MM.1S (cell line): ENCODE data around the gene LRAT.

Experiments used
- DNase-seq: peaks from one replicate; pipeline ENCODE4 v3.0.0-alpha.2; 2015
- H2AFZ ChIP-seq: fragments of 300-600 bp; sonication (generic); 2 replicates; pipeline ENCODE4 v1.6.0; 2016; ENCODE audit warnings: antibody characterized with exemption, low read length
- H3F3A ChIP-seq: fragments of 300-600 bp; sonication (generic); 2 replicates; pipeline ENCODE4 v1.6.1; 2016; ENCODE audit warnings: mild to moderate bottlenecking, antibody characterized with exemption, low read length, moderate library complexity, mixed read lengths; ENCODE audit not compliant: insufficient read depth
- H3K27ac ChIP-seq: fragments of 300-600 bp; sonication (generic); 2 replicates; pipeline ENCODE4 v1.5.1; 2016; ENCODE audit warnings: mild to moderate bottlenecking, low read length
- H3K27me3 ChIP-seq: fragments of 300-600 bp; sonication (generic); replicated peaks from 2 replicates; pipeline ENCODE4 v1.6.0; 2016; ENCODE audit warnings: low read length; ENCODE audit not compliant: insufficient read depth
- H3K36me3 ChIP-seq: fragments of 300-600 bp; sonication (generic); replicated peaks from 2 replicates; pipeline ENCODE4 v1.6.1; 2016; ENCODE audit warnings: mild to moderate bottlenecking, low read length, mixed read lengths; ENCODE audit not compliant: insufficient read depth
- H3K4me1 ChIP-seq: fragments of 300-600 bp; sonication (generic); 2 replicates; pipeline ENCODE4 v1.6.1; 2016; ENCODE audit warnings: low read length, mixed read lengths
- H3K4me2 ChIP-seq: fragments of 300-600 bp; sonication (generic); 2 replicates; pipeline ENCODE4 v1.6.0; 2016; ENCODE audit warnings: low read depth, low read length
- H3K4me3 ChIP-seq: fragments of 300-600 bp; sonication (generic); 2 replicates; pipeline ENCODE4 v1.5.1; 2016; ENCODE audit warnings: low read length, mixed read lengths
- H3K79me2 ChIP-seq: fragments of 300-600 bp; sonication (generic); 2 replicates; pipeline ENCODE4 v1.6.1; 2016; ENCODE audit warnings: mixed run types, low read length, mixed read lengths
- H3K9ac ChIP-seq: fragments of 300-600 bp; sonication (generic); 2 replicates; pipeline ENCODE4 v1.6.1; 2016; ENCODE audit warnings: low read length, mixed read lengths
- H3K9me2 ChIP-seq: fragments of 300-600 bp; sonication (generic); replicated peaks from 2 replicates; pipeline ENCODE4 v1.6.1; 2016; ENCODE audit warnings: mild to moderate bottlenecking, low read length, mixed read lengths; ENCODE audit not compliant: insufficient read depth
- H3K9me3 ChIP-seq: fragments of 300-600 bp; sonication (generic); replicated peaks from 2 replicates; pipeline ENCODE4 v1.6.1; 2016; ENCODE audit warnings: mild to moderate bottlenecking, low read length, mixed read lengths; ENCODE audit not compliant: insufficient read depth
- H4K20me1 ChIP-seq: fragments of 300-600 bp; sonication (generic); 2 replicates; pipeline ENCODE4 v1.6.1; 2016; ENCODE audit warnings: mild to moderate bottlenecking, low read length, moderate library complexity, mixed read lengths; ENCODE audit not compliant: insufficient read depth
- EZH2 ChIP-seq: fragments of 300-600 bp; sonication (generic); optimal IDR thresholded peaks from 2 replicates; pipeline ENCODE3; 2017; ENCODE audit warnings: low read depth, mild to moderate bottlenecking, antibody characterized with exemption, low read length, mixed read lengths
- EZH2phosphoT487 ChIP-seq: fragments of 300-600 bp; sonication (generic); IDR thresholded peaks from 2 replicates; pipeline ENCODE4 v1.6.1; 2018; ENCODE audit warnings: antibody characterized with exemption, low read length
- TF ChIP-seq, protein P1 (sequence below): fragments of 300-600 bp; sonication (generic); IDR thresholded peaks from 2 replicates; pipeline ENCODE4 v1.5.1; 2016; ENCODE audit warnings: antibody characterized with exemption, low read length, mixed read lengths

Gene LRAT

GRCh38 chr4:154743683-154744340, at the start of gene LRAT:
Gene LRAT, plus strand, starts transcription at chr4:154744000. Its CDS starts 327 bp downstream, at chr4:154744327.
- Histone ChIP-seq H3K36me3 (no peaks in the 10 kb centered on the region), H3K4me1 (no peaks in the 10 kb centered on the region), H3K27me3 (no peaks in the 10 kb centered on the region), H4K20me1 (no peaks in the 10 kb centered on the region), H3F3A (no peaks in the 10 kb centered on the region), H3K4me2 (no peak within 1 kb of the TSS), H3K79me2 (no peaks in the 10 kb centered on the region), H3K9me2 (no peaks in the 10 kb centered on the region), H3K9ac (no peak within 1 kb of the TSS), H3K9me3 (no peaks in the 10 kb centered on the region), H3K27ac (no peak within 1 kb of the TSS), H3K4me3 (no peak within 1 kb of the TSS), H2AFZ (no peak within 1 kb of the TSS)
- DNase-seq, result no peak
- TF ChIP-seq EZH2 (no peak), EZH2phosphoT487 (no peak)
- TF ChIP-seq, protein P1, sequence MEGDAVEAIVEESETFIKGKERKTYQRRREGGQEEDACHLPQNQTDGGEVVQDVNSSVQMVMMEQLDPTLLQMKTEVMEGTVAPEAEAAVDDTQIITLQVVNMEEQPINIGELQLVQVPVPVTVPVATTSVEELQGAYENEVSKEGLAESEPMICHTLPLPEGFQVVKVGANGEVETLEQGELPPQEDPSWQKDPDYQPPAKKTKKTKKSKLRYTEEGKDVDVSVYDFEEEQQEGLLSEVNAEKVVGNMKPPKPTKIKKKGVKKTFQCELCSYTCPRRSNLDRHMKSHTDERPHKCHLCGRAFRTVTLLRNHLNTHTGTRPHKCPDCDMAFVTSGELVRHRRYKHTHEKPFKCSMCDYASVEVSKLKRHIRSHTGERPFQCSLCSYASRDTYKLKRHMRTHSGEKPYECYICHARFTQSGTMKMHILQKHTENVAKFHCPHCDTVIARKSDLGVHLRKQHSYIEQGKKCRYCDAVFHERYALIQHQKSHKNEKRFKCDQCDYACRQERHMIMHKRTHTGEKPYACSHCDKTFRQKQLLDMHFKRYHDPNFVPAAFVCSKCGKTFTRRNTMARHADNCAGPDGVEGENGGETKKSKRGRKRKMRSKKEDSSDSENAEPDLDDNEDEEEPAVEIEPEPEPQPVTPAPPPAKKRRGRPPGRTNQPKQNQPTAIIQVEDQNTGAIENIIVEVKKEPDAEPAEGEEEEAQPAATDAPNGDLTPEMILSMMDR, result no peak

GRCh38 chr4:154707877-154708276, 35.9 kb upstream of the LRAT start:
- H3K27ac ChIP-seq, result no peak overlapping the region
- no peak for DNase-seq
- no peaks in the 10 kb centered on the region for H3K9me2 ChIP-seq
- TF ChIP-seq EZH2phosphoT487 (no peak), EZH2 (no peak)
- TF ChIP-seq, protein P1, result no peak
- H3K36me3 ChIP-seq, result no peaks in the 10 kb centered on the region
- H2AFZ ChIP-seq, result no peak overlapping the region
- H3K4me1 ChIP-seq, result no peaks in the 10 kb centered on the region
- no peaks in the 10 kb centered on the region for H3K9me3 ChIP-seq
- H3K4me3 ChIP-seq, result no peak overlapping the region
- H3K27me3 ChIP-seq, result no peaks in the 10 kb centered on the region
- no peaks in the 10 kb centered on the region for H4K20me1 ChIP-seq
- H3K9ac ChIP-seq, result no peak overlapping the region
- no peaks in the 10 kb centered on the region for H3K79me2 ChIP-seq
- no peak overlapping the region for H3K4me2 ChIP-seq
- no peaks in the 10 kb centered on the region for H3F3A ChIP-seq

DNA sequence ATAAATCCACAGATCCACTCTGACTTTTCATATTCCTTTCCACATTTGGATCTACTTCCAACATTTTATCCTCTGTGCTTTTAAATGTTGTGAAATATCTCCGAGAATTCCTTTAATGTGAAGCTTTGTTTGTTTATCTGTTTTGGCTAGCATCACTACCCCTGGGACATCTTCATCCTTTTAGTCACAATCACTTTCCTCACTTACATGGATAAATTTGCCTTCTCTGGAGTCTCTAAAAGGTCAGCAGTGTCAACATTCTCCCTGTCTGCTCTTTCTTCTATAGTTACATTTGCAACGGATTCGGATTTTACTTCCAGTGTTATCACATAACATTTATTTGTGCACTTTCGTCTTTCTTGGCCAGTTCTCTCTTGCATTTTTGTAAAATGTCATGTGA, 34.2 kb upstream of the LRAT start:
- no peak overlapping the region for H3K4me3 ChIP-seq
- H3F3A ChIP-seq, result no peaks in the 10 kb centered on the region
- no peak for DNase-seq
- H3K79me2 ChIP-seq, result no peaks in the 10 kb centered on the region
- H4K20me1 ChIP-seq, result no peaks in the 10 kb centered on the region
- no peak overlapping the region for H3K4me2 ChIP-seq
- no peak overlapping the region for H3K9ac ChIP-seq
- H3K4me1 ChIP-seq, result no peaks in the 10 kb centered on the region
- no peak overlapping the region for H3K27ac ChIP-seq
- no peaks in the 10 kb centered on the region for H3K27me3 ChIP-seq
- no peaks in the 10 kb centered on the region for H3K9me2 ChIP-seq
- TF ChIP-seq EZH2, result no peak
- TF ChIP-seq EZH2phosphoT487, result no peak
- TF ChIP-seq, protein P1, result no peak
- H3K36me3 ChIP-seq, result no peaks in the 10 kb centered on the region
- H3K9me3 ChIP-seq, result no peaks in the 10 kb centered on the region
- no peak overlapping the region for H2AFZ ChIP-seq
